ENCODE results near the gene ETV6. TPM values are rescaled to one million over a fixed set of nuclear protein-coding genes. Genes with fewer than 3 reads are reported as not detected.
"Not testable (repeated sequence)": the region's sequence is repeated elsewhere in the genome, so short reads cannot be mapped to it uniquely, and the experiment has no call there.

Gene ETV6
- polyA plus RNA-seq, 4 donors: 13.3 to 15.2 (median 14.0) TPM

GRCh38 chr12:11666131-11667050 is 16.9 kb downstream of the ETV6 start:
- no peak for DNase-seq (ENCODE audit: low read depth in 4 of 4, low spot score in 3 of 4)

GRCh38 chr12:11667171-11667570 is 17.7 kb downstream of the ETV6 start:
- DNase-seq (ENCODE audit: low read depth in 4 of 4, low spot score in 3 of 4): no peak

GRCh38 chr12:11668611-11669010 is 19.1 kb downstream of the ETV6 start:
- no peak for DNase-seq (ENCODE audit: low read depth in 4 of 4, low spot score in 3 of 4)

GRCh38 chr12:11669348-11669747 is 19.9 kb downstream of the ETV6 start:
- no peak for DNase-seq (ENCODE audit: low read depth in 4 of 4, low spot score in 3 of 4)

GRCh38 chr12:11672256-11673191 is 23.1 kb downstream of the ETV6 start:
- DNase-seq (ENCODE audit: low read depth in 4 of 4, low spot score in 3 of 4): no peak

GRCh38 chr12:11673666-11674461 is 24.4 kb downstream of the ETV6 start:
- DNase-seq (ENCODE audit: low read depth in 4 of 4, low spot score in 3 of 4): no peak

GRCh38 chr12:11674894-11675390 is 25.5 kb downstream of the ETV6 start:
- no peak for DNase-seq (ENCODE audit: low read depth in 4 of 4, low spot score in 3 of 4)

- no peak for DNase-seq (ENCODE audit: low read depth in 4 of 4, low spot score in 3 of 4)
Measured at GRCh38 chr12:11676052-11676451, 26.6 kb downstream of the ETV6 start.

- DNase-seq (ENCODE audit: low read depth in 4 of 4, low spot score in 3 of 4): no peak
Measured at GRCh38 chr12:11677093-11677492, 27.6 kb downstream of the ETV6 start.

GRCh38 chr12:11677752-11678151 is 28.3 kb downstream of the ETV6 start:
- DNase-seq (ENCODE audit: low read depth in 4 of 4, low spot score in 3 of 4): no peak

GRCh38 chr12:11678781-11679180 is 29.3 kb downstream of the ETV6 start:
- DNase-seq (ENCODE audit: low read depth in 4 of 4, low spot score in 3 of 4): no peak

GRCh38 chr12:11681207-11681606 is 31.7 kb downstream of the ETV6 start:
- no peak for DNase-seq (ENCODE audit: low read depth in 4 of 4, low spot score in 3 of 4)

- DNase-seq (ENCODE audit: low read depth in 4 of 4, low spot score in 3 of 4): not testable (repeated sequence)
Measured at GRCh38 chr12:11681695-11682094, 32.2 kb downstream of the ETV6 start.

- no peak for DNase-seq (ENCODE audit: low read depth in 4 of 4, low spot score in 3 of 4)
Measured at GRCh38 chr12:11684393-11684792, 34.9 kb downstream of the ETV6 start.

GRCh38 chr12:11684811-11685210 is 35.3 kb downstream of the ETV6 start:
- no peak for DNase-seq (ENCODE audit: low read depth in 4 of 4, low spot score in 3 of 4)

GRCh38 chr12:11685316-11685715 is 35.8 kb downstream of the ETV6 start:
- DNase-seq (ENCODE audit: low read depth in 4 of 4, low spot score in 3 of 4): no peak

GRCh38 chr12:11685716-11686115 is 36.2 kb downstream of the ETV6 start:
- no peak for DNase-seq (ENCODE audit: low read depth in 4 of 4, low spot score in 3 of 4)

GRCh38 chr12:11686120-11686519 is 36.6 kb downstream of the ETV6 start:
- no peak for DNase-seq (ENCODE audit: low read depth in 4 of 4, low spot score in 3 of 4)

- no peak for DNase-seq (ENCODE audit: low read depth in 4 of 4, low spot score in 3 of 4)
Measured at GRCh38 chr12:11687528-11687927, 38.1 kb downstream of the ETV6 start.

- no peak for DNase-seq (ENCODE audit: low read depth in 4 of 4, low spot score in 3 of 4)
Measured at GRCh38 chr12:11688379-11688778, 38.9 kb downstream of the ETV6 start.
